Measurements from ENCODE around the gene GSE1.

Gene GSE1

DNA sequence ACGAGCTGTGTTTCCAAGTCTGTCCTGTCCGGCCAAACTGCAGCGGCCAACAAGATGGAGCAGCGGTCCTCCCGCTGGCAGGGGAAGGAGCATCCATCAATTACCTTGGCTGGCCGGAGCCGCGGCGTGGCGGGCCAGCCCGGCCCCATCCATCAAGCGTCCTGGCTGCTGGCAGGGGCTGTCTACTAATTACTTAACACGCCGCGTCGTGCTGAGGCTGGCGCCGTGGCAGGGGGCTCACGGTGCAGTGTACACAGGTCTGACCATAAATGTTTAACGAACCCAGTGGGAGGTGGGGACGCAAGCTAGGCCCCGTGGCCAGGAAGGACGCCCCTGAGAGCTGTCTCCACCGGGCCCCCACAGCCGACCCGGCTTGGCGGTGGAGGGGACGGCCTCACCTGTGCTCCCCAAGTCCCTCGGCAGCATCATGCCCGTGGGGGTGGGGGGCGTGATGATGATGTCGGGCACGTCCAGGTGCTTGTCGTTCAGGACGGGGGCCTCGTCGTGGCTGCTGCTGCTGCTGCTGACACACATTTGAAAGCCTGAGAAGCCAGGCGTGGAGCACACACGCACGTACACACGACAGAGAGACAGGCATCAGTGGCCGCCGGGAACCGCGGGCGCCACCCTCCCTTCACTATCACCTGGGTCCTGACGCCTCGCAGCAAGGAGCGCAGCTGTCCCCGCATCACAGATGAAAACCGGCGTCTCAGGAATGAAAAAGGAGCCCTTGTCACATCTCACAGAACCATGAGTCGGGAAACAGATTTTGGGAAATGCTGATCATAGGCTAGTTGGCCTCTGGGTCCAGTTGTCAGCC is 96.9 kb downstream of the GSE1 start:
- Histone ChIP-seq H2AK5ac (ENCODE audit: low read length, severe bottlenecking) (no peak overlapping the region), H3K9ac (ENCODE audit: low read length) (no peak overlapping the region), H4K8ac (ENCODE audit: low read length) (no peak overlapping the region), H3K4me1 (ENCODE audit: control insufficient read depth, insufficient read depth, low read depth, low read length) (no peaks in the 10 kb centered on the region), H3K27me3 (ENCODE audit: control insufficient read depth in 1 of 2, insufficient read depth in 1 of 2, low read length in 2 of 2) (peaks cover 4 to 27% of the 10 kb centered on the region in 2 experiments), H3K27ac (ENCODE audit: low read length, poor library complexity, severe bottlenecking) (no peak overlapping the region), H4K91ac (ENCODE audit: low read length) (no peak overlapping the region), H2BK15ac (ENCODE audit: low read depth, poor library complexity, severe bottlenecking) (no peak overlapping the region), H2BK5ac (ENCODE audit: low read depth, low read length, poor library complexity, severe bottlenecking) (no peak overlapping the region), H3K9me3 (ENCODE audit: control insufficient read depth, low read length) (peaks cover 10% of the 10 kb centered on the region), H3K14ac (ENCODE audit: low read length in 2 of 2) (no peak overlapping the region), H3K23ac (ENCODE audit: low read length in 2 of 2) (no peak overlapping the region), H2BK12ac (ENCODE audit: low read length in 2 of 2) (no peak overlapping the region), H2AFZ (ENCODE audit: low read depth, low read length) (no peak overlapping the region), H3K79me1 (replicated peaks; ENCODE audit: low read length, poor library complexity, severe bottlenecking) (no peaks in the 10 kb centered on the region), H2BK120ac (ENCODE audit: low read depth, low read length) (no peak overlapping the region), H3K4me3 (ENCODE audit: insufficient read depth in 1 of 2, low read depth in 1 of 2, low read length in 2 of 2) (no peak overlapping the region), H3K4ac (ENCODE audit: low read depth in 1 of 2, low read length in 2 of 2) (no peak overlapping the region), H3K18ac (ENCODE audit: low read depth in 1 of 2, low read length in 2 of 2) (no peak overlapping the region), H3K4me2 (ENCODE audit: low read length, poor library complexity, severe bottlenecking) (no peak overlapping the region), H3K36me3 (ENCODE audit: control insufficient read depth in 1 of 2, insufficient read depth in 2 of 2, low read depth in 1 of 2, low read length in 2 of 2) (no peaks in the 10 kb centered on the region)
- no peak for DNase-seq
- WGBS: 94% methylated on average over 53 of the region's 53 CpGs

DNA sequence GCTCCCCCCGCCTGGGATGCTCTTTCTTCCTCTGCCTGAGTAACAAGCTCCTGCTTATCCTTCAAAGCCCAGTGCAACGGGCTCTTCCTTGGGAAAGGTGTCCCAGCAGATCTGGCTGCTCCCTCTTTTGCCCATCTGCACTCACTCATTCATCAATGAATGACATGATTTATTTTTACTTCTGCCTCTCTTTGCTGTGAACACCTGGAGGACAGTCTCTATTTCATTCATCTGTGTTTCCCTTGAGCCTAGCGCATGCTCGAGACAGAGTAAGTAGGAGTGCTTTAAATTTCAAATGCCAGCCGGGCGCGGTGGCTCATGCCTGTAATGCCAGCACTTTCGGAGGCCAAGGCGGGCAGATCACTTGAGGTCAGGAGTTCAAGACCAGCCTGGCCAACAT is 97.6 kb downstream of the GSE1 start:
- no peak overlapping the region for H3K23ac ChIP-seq (ENCODE audit: low read length in 2 of 2)
- H4K91ac ChIP-seq (ENCODE audit: low read length): no peak overlapping the region
- H2BK12ac ChIP-seq (ENCODE audit: low read length in 2 of 2): no peak overlapping the region
- no peak overlapping the region for H2BK120ac ChIP-seq (ENCODE audit: low read depth, low read length)
- H3K9ac ChIP-seq (ENCODE audit: low read length): no peak overlapping the region
- H3K27me3 ChIP-seq (ENCODE audit: control insufficient read depth in 1 of 2, insufficient read depth in 1 of 2, low read length in 2 of 2): peaks cover 11 to 35% of the 10 kb centered on the region in 2 experiments
- no peak overlapping the region for H3K4me2 ChIP-seq (ENCODE audit: low read length, poor library complexity, severe bottlenecking)
- no peak overlapping the region for H2BK5ac ChIP-seq (ENCODE audit: low read depth, low read length, poor library complexity, severe bottlenecking)
- peaks cover 10% of the 10 kb centered on the region for H3K9me3 ChIP-seq (ENCODE audit: control insufficient read depth, low read length)
- no peak overlapping the region for H4K8ac ChIP-seq (ENCODE audit: low read length)
- H3K36me3 ChIP-seq (ENCODE audit: control insufficient read depth in 1 of 2, insufficient read depth in 2 of 2, low read depth in 1 of 2, low read length in 2 of 2): no peaks in the 10 kb centered on the region
- no peak overlapping the region for H3K4ac ChIP-seq (ENCODE audit: low read depth in 1 of 2, low read length in 2 of 2)
- H2AFZ ChIP-seq (ENCODE audit: low read depth, low read length): no peak overlapping the region
- H3K4me3 ChIP-seq (ENCODE audit: insufficient read depth in 1 of 2, low read depth in 1 of 2, low read length in 2 of 2): no peak overlapping the region
- no peaks in the 10 kb centered on the region for H3K4me1 ChIP-seq (ENCODE audit: control insufficient read depth, insufficient read depth, low read depth, low read length)
- H3K18ac ChIP-seq (ENCODE audit: low read depth in 1 of 2, low read length in 2 of 2): no peak overlapping the region
- H3K79me1 ChIP-seq (replicated peaks; ENCODE audit: low read length, poor library complexity, severe bottlenecking): no peaks in the 10 kb centered on the region
- DNase-seq: no peak
- H2BK15ac ChIP-seq (ENCODE audit: low read depth, poor library complexity, severe bottlenecking): no peak overlapping the region
- 92% methylated on average over 9 of the region's 9 CpGs for WGBS
- no peak overlapping the region for H2AK5ac ChIP-seq (ENCODE audit: low read length, severe bottlenecking)
- no peak overlapping the region for H3K14ac ChIP-seq (ENCODE audit: low read length in 2 of 2)
- H3K27ac ChIP-seq (ENCODE audit: low read length, poor library complexity, severe bottlenecking): no peak overlapping the region

DNA sequence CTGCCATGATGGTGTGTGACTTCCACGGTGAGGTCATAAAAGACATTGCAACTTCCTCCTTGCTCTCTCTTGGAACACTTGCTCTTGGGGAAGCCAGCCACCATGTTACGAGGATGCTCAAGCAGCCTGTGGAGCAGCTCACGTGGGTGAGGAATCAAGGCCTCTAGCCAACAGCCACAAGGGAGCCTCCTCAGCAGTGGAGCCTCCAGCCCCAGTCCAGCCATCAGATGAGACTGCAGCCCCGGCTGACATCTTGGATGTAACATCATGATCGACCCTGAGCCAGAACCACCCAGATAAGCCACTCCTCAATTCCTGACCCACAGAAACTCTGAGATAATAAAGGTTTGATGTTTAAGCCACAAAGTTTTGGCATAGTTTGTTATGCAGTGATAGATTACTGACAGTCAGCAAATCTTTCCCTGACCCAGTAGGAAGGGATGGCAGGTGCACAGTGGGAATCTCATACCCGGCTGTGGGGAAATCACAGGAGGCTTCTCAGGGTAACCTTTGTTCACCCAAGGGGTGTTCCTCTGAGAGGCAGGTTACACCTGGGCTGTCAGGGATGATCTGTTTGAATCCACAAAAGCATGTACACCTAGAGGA is 99.0 kb downstream of the GSE1 start:
- H3K4me1 ChIP-seq (ENCODE audit: control insufficient read depth, insufficient read depth, low read depth, low read length): no peaks in the 10 kb centered on the region
- DNase-seq: no peak
- H3K9ac ChIP-seq (ENCODE audit: low read length): no peak overlapping the region
- H3K9me3 ChIP-seq (ENCODE audit: control insufficient read depth, low read length): peaks cover 10% of the 10 kb centered on the region
- H3K23ac ChIP-seq (ENCODE audit: low read length in 2 of 2): no peak overlapping the region
- WGBS: 97% methylated on average over 4 of the region's 6 CpGs
- no peak overlapping the region for H3K27ac ChIP-seq (ENCODE audit: low read length, poor library complexity, severe bottlenecking)
- H3K36me3 ChIP-seq (ENCODE audit: control insufficient read depth in 1 of 2, insufficient read depth in 2 of 2, low read depth in 1 of 2, low read length in 2 of 2): no peaks in the 10 kb centered on the region
- no peak overlapping the region for H4K8ac ChIP-seq (ENCODE audit: low read length)
- no peak overlapping the region for H4K91ac ChIP-seq (ENCODE audit: low read length)
- no peak overlapping the region for H2AFZ ChIP-seq (ENCODE audit: low read depth, low read length)
- H2BK12ac ChIP-seq (ENCODE audit: low read length in 2 of 2): no peak overlapping the region
- no peak overlapping the region for H3K18ac ChIP-seq (ENCODE audit: low read depth in 1 of 2, low read length in 2 of 2)
- no peak overlapping the region for H2BK5ac ChIP-seq (ENCODE audit: low read depth, low read length, poor library complexity, severe bottlenecking)
- H3K4ac ChIP-seq (ENCODE audit: low read depth in 1 of 2, low read length in 2 of 2): no peak overlapping the region
- no peak overlapping the region for H3K4me2 ChIP-seq (ENCODE audit: low read length, poor library complexity, severe bottlenecking)
- no peak overlapping the region for H2BK15ac ChIP-seq (ENCODE audit: low read depth, poor library complexity, severe bottlenecking)
- H3K27me3 ChIP-seq (ENCODE audit: control insufficient read depth in 1 of 2, insufficient read depth in 1 of 2, low read length in 2 of 2): peaks cover 24 to 49% of the 10 kb centered on the region in 2 experiments
- no peak overlapping the region for H3K4me3 ChIP-seq (ENCODE audit: insufficient read depth in 1 of 2, low read depth in 1 of 2, low read length in 2 of 2)
- no peaks in the 10 kb centered on the region for H3K79me1 ChIP-seq (replicated peaks; ENCODE audit: low read length, poor library complexity, severe bottlenecking)
- H2AK5ac ChIP-seq (ENCODE audit: low read length, severe bottlenecking): no peak overlapping the region
- H2BK120ac ChIP-seq (ENCODE audit: low read depth, low read length): no peak overlapping the region
- H3K14ac ChIP-seq (ENCODE audit: low read length in 2 of 2): no peak overlapping the region

DNA sequence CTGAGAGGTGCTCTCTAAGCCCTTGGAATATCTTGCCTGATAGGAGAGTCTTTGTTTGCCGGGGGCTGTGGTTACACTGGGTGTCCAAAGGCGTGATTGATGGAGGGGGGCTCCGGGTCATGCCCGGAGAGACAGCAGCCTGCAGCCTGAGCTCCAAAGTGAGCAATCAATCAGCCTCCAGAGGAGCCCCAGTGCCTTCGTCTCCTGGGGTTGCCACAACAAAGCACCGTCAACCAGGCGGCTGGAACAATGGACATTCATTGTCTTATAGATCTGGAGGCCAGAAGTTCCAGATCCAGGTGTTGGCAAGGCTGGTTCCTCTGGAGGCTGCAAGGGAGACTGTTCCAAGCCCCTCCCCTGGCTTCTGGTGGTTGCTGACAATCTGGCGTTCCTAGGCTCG is 99.7 kb downstream of the GSE1 start:
- H3K9me3 ChIP-seq (ENCODE audit: control insufficient read depth, low read length): peaks cover 10% of the 10 kb centered on the region
- 75% methylated on average over 9 of the region's 9 CpGs for WGBS
- no peak overlapping the region for H3K4me3 ChIP-seq (ENCODE audit: insufficient read depth in 1 of 2, low read depth in 1 of 2, low read length in 2 of 2)
- no peak overlapping the region for H3K23ac ChIP-seq (ENCODE audit: low read length in 2 of 2)
- H2BK5ac ChIP-seq (ENCODE audit: low read depth, low read length, poor library complexity, severe bottlenecking): no peak overlapping the region
- no peak overlapping the region for H4K8ac ChIP-seq (ENCODE audit: low read length)
- H2BK12ac ChIP-seq (ENCODE audit: low read length in 2 of 2): no peak overlapping the region
- H3K4me1 ChIP-seq (ENCODE audit: control insufficient read depth, insufficient read depth, low read depth, low read length): peaks cover 2% of the 10 kb centered on the region
- H2AFZ ChIP-seq (ENCODE audit: low read depth, low read length): no peak overlapping the region
- no peaks in the 10 kb centered on the region for H3K79me1 ChIP-seq (replicated peaks; ENCODE audit: low read length, poor library complexity, severe bottlenecking)
- H4K91ac ChIP-seq (ENCODE audit: low read length): no peak overlapping the region
- H3K27ac ChIP-seq (ENCODE audit: low read length, poor library complexity, severe bottlenecking): no peak overlapping the region
- H2BK120ac ChIP-seq (ENCODE audit: low read depth, low read length): no peak overlapping the region
- peaks cover 29 to 54% of the 10 kb centered on the region in 2 experiments for H3K27me3 ChIP-seq (ENCODE audit: control insufficient read depth in 1 of 2, insufficient read depth in 1 of 2, low read length in 2 of 2)
- no peak overlapping the region for H2AK5ac ChIP-seq (ENCODE audit: low read length, severe bottlenecking)
- H3K9ac ChIP-seq (ENCODE audit: low read length): no peak overlapping the region
- no peak for DNase-seq
- H3K18ac ChIP-seq (ENCODE audit: low read depth in 1 of 2, low read length in 2 of 2): no peak overlapping the region
- H3K36me3 ChIP-seq (ENCODE audit: control insufficient read depth in 1 of 2, insufficient read depth in 2 of 2, low read depth in 1 of 2, low read length in 2 of 2): no peaks in the 10 kb centered on the region
- no peak overlapping the region for H3K14ac ChIP-seq (ENCODE audit: low read length in 2 of 2)
- H3K4me2 ChIP-seq (ENCODE audit: low read length, poor library complexity, severe bottlenecking): no peak overlapping the region
- no peak overlapping the region for H2BK15ac ChIP-seq (ENCODE audit: low read depth, poor library complexity, severe bottlenecking)
- H3K4ac ChIP-seq (ENCODE audit: low read depth in 1 of 2, low read length in 2 of 2): no peak overlapping the region

Measured in mesenchymal stem cell (in vitro differentiated cells and primary cell).